ENCODE results near the gene PKD1. TPM values are rescaled to one million over a fixed set of nuclear protein-coding genes. Genes with fewer than 3 reads are reported as not detected.

Gene PKD1
- total RNA-seq, 1 experiment from 2014 or later = 102 TPM

DNA sequence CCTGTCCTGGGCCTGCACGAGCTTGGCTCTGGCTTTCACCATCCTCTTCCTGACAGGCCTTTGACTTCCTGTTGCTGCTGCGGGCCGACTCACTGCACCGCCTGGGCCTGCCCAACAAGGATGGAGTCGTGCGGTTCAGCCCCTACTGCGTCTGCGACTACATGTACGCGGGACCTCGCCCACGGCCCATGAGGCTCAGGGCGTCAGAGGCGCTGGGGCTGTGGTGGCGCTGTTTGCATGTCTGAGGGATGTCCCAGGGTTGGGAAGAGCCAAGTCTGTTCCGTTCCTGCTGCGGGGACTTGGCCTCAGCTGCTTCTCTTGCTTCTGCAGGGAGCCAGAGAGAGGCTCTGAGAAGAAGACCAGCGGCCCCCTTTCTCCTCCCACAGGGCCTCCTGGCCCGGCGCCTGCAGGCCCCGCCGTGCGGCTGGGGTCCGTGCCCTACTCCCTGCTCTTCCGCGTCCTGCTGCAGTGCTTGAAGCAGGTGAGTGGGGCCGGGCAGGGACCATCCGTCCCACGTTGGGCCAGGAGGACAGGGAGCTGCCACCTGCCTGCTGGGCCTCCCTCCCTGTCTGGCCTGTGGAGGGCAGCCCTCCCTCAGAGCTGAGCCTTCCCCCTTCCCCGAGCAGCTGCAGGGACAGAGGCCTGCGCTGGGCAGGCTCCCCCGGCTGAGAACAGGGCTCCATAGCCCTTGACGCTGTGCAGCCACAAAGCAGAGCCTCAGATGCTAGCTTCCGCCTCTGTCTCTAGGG lies 64.1 kb downstream of the PKD1 start:
- TF ChIP-seq, protein P1, sequence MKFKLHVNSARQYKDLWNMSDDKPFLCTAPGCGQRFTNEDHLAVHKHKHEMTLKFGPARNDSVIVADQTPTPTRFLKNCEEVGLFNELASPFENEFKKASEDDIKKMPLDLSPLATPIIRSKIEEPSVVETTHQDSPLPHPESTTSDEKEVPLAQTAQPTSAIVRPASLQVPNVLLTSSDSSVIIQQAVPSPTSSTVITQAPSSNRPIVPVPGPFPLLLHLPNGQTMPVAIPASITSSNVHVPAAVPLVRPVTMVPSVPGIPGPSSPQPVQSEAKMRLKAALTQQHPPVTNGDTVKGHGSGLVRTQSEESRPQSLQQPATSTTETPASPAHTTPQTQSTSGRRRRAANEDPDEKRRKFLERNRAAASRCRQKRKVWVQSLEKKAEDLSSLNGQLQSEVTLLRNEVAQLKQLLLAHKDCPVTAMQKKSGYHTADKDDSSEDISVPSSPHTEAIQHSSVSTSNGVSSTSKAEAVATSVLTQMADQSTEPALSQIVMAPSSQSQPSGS (CRISPR knock-in tag; IDR thresholded peaks at IDR 0.05; ENCODE audit: borderline replicate concordance, low read depth) = no peak
- TF ChIP-seq NFATC4 (CRISPR knock-in tag; IDR thresholded peaks at IDR 0.05) (no peak), EMX1 (CRISPR knock-in tag; IDR thresholded peaks at IDR 0.05) (no peak), FOXP1 (CRISPR knock-in tag; IDR thresholded peaks at IDR 0.05; ENCODE audit: borderline replicate concordance) (no peak), ZNF671 (CRISPR knock-in tag; IDR thresholded peaks at IDR 0.05) (no peak), CREB1 (CRISPR knock-in tag; IDR thresholded peaks at IDR 0.05) (no peak), TP53 (CRISPR knock-in tag; IDR thresholded peaks at IDR 0.05) (no peak), NR1H2 (CRISPR knock-in tag; IDR thresholded peaks at IDR 0.05) (no peak), RORB (CRISPR knock-in tag; IDR thresholded peaks at IDR 0.05) (no peak), ZNF396 (CRISPR knock-in tag; IDR thresholded peaks at IDR 0.05; ENCODE audit: borderline replicate concordance) (no peak)
- TF ChIP-seq, protein P2, sequence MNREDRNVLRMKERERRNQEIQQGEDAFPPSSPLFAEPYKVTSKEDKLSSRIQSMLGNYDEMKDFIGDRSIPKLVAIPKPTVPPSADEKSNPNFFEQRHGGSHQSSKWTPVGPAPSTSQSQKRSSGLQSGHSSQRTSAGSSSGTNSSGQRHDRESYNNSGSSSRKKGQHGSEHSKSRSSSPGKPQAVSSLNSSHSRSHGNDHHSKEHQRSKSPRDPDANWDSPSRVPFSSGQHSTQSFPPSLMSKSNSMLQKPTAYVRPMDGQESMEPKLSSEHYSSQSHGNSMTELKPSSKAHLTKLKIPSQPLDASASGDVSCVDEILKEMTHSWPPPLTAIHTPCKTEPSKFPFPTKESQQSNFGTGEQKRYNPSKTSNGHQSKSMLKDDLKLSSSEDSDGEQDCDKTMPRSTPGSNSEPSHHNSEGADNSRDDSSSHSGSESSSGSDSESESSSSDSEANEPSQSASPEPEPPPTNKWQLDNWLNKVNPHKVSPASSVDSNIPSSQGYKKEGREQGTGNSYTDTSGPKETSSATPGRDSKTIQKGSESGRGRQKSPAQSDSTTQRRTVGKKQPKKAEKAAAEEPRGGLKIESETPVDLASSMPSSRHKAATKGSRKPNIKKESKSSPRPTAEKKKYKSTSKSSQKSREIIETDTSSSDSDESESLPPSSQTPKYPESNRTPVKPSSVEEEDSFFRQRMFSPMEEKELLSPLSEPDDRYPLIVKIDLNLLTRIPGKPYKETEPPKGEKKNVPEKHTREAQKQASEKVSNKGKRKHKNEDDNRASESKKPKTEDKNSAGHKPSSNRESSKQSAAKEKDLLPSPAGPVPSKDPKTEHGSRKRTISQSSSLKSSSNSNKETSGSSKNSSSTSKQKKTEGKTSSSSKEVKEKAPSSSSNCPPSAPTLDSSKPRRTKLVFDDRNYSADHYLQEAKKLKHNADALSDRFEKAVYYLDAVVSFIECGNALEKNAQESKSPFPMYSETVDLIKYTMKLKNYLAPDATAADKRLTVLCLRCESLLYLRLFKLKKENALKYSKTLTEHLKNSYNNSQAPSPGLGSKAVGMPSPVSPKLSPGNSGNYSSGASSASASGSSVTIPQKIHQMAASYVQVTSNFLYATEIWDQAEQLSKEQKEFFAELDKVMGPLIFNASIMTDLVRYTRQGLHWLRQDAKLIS (CRISPR knock-in tag; IDR thresholded peaks at IDR 0.05; ENCODE audit: borderline replicate concordance) = no peak
- TF ChIP-seq, protein P3, sequence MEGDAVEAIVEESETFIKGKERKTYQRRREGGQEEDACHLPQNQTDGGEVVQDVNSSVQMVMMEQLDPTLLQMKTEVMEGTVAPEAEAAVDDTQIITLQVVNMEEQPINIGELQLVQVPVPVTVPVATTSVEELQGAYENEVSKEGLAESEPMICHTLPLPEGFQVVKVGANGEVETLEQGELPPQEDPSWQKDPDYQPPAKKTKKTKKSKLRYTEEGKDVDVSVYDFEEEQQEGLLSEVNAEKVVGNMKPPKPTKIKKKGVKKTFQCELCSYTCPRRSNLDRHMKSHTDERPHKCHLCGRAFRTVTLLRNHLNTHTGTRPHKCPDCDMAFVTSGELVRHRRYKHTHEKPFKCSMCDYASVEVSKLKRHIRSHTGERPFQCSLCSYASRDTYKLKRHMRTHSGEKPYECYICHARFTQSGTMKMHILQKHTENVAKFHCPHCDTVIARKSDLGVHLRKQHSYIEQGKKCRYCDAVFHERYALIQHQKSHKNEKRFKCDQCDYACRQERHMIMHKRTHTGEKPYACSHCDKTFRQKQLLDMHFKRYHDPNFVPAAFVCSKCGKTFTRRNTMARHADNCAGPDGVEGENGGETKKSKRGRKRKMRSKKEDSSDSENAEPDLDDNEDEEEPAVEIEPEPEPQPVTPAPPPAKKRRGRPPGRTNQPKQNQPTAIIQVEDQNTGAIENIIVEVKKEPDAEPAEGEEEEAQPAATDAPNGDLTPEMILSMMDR (IDR thresholded peaks at IDR 0.05) = no peak
- TF ChIP-seq, protein P4, sequence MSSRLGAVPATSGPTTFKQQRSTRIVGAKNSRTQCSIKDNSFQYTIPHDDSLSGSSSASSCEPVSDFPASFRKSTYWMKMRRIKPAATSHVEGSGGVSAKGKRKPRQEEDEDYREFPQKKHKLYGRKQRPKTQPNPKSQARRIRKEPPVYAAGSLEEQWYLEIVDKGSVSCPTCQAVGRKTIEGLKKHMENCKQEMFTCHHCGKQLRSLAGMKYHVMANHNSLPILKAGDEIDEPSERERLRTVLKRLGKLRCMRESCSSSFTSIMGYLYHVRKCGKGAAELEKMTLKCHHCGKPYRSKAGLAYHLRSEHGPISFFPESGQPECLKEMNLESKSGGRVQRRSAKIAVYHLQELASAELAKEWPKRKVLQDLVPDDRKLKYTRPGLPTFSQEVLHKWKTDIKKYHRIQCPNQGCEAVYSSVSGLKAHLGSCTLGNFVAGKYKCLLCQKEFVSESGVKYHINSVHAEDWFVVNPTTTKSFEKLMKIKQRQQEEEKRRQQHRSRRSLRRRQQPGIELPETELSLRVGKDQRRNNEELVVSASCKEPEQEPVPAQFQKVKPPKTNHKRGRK (CRISPR knock-in tag; IDR thresholded peaks at IDR 0.05; ENCODE audit: borderline replicate concordance) = no peak
- TF ChIP-seq, protein P5, sequence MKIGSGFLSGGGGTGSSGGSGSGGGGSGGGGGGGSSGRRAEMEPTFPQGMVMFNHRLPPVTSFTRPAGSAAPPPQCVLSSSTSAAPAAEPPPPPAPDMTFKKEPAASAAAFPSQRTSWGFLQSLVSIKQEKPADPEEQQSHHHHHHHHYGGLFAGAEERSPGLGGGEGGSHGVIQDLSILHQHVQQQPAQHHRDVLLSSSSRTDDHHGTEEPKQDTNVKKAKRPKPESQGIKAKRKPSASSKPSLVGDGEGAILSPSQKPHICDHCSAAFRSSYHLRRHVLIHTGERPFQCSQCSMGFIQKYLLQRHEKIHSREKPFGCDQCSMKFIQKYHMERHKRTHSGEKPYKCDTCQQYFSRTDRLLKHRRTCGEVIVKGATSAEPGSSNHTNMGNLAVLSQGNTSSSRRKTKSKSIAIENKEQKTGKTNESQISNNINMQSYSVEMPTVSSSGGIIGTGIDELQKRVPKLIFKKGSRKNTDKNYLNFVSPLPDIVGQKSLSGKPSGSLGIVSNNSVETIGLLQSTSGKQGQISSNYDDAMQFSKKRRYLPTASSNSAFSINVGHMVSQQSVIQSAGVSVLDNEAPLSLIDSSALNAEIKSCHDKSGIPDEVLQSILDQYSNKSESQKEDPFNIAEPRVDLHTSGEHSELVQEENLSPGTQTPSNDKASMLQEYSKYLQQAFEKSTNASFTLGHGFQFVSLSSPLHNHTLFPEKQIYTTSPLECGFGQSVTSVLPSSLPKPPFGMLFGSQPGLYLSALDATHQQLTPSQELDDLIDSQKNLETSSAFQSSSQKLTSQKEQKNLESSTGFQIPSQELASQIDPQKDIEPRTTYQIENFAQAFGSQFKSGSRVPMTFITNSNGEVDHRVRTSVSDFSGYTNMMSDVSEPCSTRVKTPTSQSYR (CRISPR knock-in tag; IDR thresholded peaks at IDR 0.05) = no peak
- TF ChIP-seq, protein P6, sequence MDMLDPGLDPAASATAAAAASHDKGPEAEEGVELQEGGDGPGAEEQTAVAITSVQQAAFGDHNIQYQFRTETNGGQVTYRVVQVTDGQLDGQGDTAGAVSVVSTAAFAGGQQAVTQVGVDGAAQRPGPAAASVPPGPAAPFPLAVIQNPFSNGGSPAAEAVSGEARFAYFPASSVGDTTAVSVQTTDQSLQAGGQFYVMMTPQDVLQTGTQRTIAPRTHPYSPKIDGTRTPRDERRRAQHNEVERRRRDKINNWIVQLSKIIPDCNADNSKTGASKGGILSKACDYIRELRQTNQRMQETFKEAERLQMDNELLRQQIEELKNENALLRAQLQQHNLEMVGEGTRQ (CRISPR knock-in tag; IDR thresholded peaks at IDR 0.05) = no peak
- TF ChIP-seq, protein P7, sequence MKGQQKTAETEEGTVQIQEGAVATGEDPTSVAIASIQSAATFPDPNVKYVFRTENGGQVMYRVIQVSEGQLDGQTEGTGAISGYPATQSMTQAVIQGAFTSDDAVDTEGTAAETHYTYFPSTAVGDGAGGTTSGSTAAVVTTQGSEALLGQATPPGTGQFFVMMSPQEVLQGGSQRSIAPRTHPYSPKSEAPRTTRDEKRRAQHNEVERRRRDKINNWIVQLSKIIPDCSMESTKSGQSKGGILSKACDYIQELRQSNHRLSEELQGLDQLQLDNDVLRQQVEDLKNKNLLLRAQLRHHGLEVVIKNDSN (CRISPR knock-in tag; IDR thresholded peaks at IDR 0.05) = no peak
- TF ChIP-seq, protein P8, sequence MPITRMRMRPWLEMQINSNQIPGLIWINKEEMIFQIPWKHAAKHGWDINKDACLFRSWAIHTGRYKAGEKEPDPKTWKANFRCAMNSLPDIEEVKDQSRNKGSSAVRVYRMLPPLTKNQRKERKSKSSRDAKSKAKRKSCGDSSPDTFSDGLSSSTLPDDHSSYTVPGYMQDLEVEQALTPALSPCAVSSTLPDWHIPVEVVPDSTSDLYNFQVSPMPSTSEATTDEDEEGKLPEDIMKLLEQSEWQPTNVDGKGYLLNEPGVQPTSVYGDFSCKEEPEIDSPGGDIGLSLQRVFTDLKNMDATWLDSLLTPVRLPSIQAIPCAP (CRISPR knock-in tag; IDR thresholded peaks at IDR 0.05) = no peak
- Mint-ChIP-seq H3K9me3 (no peaks in the 10 kb centered on the region), H3K27me3 (ENCODE audit: low read depth) (no peaks in the 10 kb centered on the region), H3K27ac (peak overlapping the region; percentile 78; the same call in 1 of the 2 replicates), H3K4me3 (no peak overlapping the region), H3K4me1 (no peaks in the 10 kb centered on the region), H3K36me3 (peaks cover 15% of the 10 kb centered on the region)
- DNase-seq (ENCODE audit: low spot score) (no peak), ATAC-seq (no peak; the same call in 1 of the 2 replicates)
- CTCF ChIA-PET = interaction anchor here (0.7 to 2.0 kb wide), 5 partner anchors 19 to 69 kb away, joined by 3 to 6 read pairs (median 6); partner anchors contain the start of genes NTHL1 and TSC2
- POLR2A ChIA-PET = no interaction called here
